ENCODE results near the gene IL3RA.
A peak's percentile ranks its signal among the peaks of the same experiment; 100 is the strongest.
"Not testable (repeated sequence)": the region's sequence is repeated elsewhere in the genome, so short reads cannot be mapped to it uniquely, and the experiment has no call there.

Gene IL3RA

GRCh38 chrX:1336331-1336943 is at the start of gene IL3RA:
Gene IL3RA (plus strand): TSS chrX:1336785. CDS start chrX:1341766, 4,981 bp downstream.
- no peak for DNase-seq

GRCh38 chrX:1289535-1289934 is 47.0 kb upstream of the IL3RA start:
- peak; percentile 12 for DNase-seq

DNA sequence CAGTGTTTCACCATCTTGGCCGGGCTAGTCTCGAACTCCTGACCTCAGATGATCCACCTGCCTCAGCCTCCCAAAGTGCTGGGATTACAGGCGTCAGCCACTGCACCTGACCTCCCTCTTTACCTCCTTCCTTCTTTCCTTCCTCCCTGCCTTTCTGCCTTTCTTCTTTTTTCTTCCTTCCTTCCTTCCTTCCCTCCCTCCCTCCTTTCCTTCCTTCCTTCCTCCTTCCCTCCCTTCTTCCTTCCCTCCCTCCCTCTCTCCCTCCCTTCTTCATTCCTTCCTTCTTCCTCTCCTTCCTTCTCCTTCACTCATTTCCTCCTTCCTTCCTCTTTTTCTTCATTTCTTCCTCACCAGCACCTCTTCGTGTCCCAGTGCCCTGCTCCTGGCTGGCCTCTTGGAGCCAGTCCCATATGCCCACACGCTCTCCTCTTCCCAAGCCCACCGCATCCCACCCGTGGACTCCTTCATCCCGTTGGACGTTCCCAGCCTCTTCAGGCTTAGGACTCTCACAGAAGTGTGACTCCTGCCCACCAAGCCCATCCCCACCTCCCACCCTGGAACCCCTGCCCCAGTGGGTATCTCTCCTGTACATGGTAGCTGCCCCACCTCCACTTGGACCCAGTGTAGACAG is 45.4 kb upstream of the IL3RA start:
- no peak for DNase-seq

GRCh38 chrX:1292575-1293290 is 43.9 kb upstream of the IL3RA start:
- DNase-seq = no peak

GRCh38 chrX:1294301-1295067 is 42.1 kb upstream of the IL3RA start:
- DNase-seq = no peak

- DNase-seq = no peak
These were observed 41.0 kb upstream of the IL3RA start for GRCh38 chrX:1295550-1295949.

DNA sequence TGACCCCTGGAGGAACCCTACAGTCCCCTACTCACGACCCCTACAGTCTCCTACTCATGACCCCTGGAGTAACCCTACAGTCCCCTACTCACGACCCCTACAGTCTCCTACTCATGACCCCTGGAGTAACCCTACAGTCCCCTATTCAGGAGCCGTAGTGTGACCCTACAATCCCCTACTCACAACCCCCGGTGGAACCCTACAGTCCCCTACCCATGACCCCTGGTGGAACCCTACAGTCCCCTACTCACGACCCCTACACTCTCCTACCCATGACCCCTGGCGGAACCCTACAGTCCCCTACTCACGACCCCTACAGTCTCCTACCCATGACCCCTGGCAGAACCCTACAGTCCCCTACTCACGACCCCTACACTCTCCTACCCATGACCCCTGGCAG is 39.0 kb upstream of the IL3RA start:
- not testable (repeated sequence) for DNase-seq

- DNase-seq = no peak
These were observed 36.1 kb upstream of the IL3RA start for GRCh38 chrX:1300449-1300848.

GRCh38 chrX:1305411-1305810 is 31.2 kb upstream of the IL3RA start:
- DNase-seq = no peak

- peak; percentile 50 for DNase-seq
These were observed 29.5 kb upstream of the IL3RA start for GRCh38 chrX:1306909-1307625.

GRCh38 chrX:1307626-1308340 is 28.8 kb upstream of the IL3RA start:
- peak; percentile 16 for DNase-seq

DNA sequence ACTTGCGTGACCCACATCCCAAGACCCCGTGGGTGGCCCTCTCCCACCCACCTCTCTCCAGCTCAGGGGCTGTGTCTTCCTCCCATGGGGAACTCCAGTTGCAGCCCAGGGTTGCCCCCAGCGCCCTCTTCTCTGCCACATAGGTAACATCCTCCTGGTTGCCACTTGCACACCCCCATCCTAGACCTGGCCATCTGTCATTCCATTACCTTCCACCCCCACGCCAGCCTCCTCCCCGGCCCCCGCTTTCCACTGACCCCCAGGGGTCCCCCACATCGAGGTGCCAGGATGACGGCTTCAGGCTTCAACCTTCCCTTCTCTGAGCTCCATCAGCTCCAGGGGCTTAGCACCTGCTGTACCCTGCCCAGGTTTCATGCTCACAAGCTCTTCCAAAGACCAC is 28.1 kb upstream of the IL3RA start:
- no peak for DNase-seq

DNA sequence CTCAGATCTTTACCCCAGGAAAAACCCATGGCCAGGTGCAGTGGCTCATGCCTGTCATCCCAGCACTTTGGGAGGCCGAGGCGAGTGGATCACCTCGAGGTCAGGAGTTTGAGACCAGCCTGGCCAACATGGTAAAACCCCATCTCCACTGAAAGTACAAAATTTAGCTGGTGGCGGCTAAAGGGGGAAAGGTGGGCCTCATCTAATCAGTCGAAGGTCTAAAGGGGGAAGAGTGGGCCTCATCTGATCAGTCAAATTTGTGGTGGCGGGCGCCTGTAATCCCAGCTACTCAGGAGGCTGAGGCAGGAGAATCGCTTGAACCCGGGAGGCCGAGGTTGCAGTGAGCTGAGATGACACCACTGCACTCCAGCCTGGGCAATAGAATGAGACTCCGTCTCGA is 27.7 kb upstream of the IL3RA start:
- not testable (repeated sequence) for DNase-seq

DNA sequence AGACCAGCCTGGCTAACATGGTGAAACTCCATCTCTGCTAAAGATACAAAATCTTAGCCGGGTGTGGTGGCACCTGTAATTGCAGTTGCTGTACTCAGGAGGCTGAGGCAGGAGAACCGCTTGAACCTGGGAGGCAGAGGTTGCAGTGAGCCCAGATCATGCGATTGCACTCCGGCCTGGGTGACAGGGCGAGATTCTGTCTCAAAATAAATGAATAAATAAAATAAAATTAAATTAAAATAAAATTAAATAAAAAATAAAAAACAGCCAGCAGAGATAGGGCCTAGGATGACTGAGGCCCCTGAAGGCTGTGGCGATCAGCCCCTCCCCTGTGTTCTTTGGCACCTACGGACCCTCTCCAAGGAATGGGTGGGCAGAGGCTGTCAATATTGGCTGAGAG is 22.8 kb upstream of the IL3RA start:
- no peak for DNase-seq

DNA sequence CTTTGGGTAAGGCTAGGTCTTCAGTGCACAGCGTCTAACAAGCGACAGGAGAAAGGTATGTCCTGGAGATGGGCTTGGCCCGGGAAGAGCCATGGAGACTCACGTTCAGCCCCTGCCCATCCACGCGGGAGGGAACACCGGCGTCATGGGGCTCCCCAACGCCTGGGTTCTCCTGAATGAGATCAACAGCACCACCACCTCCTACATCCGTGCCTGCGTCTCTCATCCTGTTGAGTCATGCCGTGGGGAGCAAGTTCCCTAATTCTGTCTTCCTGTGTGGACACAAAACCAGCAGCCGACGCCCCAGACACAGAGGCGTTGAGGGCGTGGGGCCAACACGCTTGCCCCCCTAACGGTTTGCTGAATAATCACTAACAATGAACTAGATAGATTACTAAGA is 20.1 kb upstream of the IL3RA start:
- no peak for DNase-seq

DNA sequence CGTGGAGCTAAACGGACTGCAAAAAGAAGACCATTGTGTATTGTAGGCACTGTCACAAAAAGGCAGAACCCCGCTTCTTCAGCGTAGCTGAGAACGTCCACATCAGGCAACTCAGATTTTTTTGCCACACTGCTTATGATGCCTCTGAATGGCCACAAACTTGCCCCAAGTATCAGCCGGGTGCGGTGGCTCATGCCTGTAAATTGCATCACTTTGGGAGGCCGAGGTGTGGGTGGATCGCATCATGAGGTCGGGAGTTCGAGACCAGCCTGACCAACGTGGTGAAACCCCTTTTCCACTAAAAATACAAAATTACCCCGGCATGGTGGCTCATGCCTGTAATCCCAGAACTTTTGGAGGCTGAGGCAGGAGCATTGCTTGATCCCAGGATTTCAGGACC is 14.9 kb upstream of the IL3RA start:
- no peak for DNase-seq

DNA sequence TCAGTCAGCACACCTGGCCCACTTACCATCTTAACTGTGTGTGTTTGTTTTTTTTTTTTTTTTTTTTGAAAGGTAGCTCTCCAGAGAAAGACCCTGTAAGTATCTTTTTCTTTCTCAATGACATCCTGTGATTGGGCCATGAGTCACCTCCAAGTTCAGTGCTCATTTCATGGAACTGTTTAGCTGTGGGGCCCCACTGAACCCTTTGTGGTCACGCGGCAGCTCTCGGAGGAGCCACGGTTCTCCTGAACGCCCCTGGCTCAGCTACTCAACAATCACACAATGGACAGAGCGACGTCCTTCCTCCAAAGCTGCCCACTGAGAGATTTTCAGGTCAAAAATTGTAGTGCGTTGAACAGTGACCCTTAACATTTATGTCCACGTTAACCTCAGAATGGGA is 14.2 kb upstream of the IL3RA start:
- no peak for DNase-seq

- peak; percentile 42 for DNase-seq
These were observed 13.3 kb upstream of the IL3RA start for GRCh38 chrX:1323315-1323714.

- no peak for DNase-seq
These were observed 11.0 kb upstream of the IL3RA start for GRCh38 chrX:1325515-1326116.

DNA sequence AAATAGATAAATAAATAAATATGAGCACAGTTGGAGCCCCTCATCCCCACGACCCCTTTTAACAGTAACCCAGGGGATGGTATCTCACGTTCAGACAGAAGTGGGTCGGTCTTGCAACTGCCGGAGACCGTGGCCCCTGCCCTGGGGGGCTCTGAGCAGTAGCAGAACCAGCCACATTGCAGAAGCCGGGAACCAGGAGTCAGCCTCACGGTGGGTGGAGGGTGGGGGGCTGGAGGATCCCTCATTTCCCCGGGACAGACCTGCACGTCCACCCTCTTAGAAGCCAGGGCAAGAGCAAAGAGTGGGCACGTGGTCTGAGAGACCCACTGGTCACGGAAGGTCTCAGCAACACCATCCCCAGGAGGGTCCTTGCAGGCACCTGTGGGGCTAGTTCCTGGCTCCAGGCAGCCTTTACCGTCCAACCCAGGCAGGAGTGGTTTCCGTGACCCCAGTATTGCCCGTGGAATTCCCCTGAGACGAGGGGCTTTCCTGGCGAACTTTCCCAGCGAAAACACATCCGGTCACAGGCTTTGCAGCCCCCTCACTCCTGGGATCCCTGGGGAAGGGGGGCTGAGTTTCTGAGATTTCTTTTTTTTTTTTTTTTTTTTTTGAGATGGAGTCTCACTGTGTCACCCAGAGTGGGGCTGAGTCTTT is 8.8 kb upstream of the IL3RA start:
- no peak for DNase-seq

- DNase-seq = no peak
These were observed 6.0 kb upstream of the IL3RA start for GRCh38 chrX:1330605-1331004.

All from eye (tissue), 1 donor.